Prostate gland (tissue), 2 donors: ENCODE data around the gene LYRM4.

Source experiments
- POLR2AphosphoS5 ChIP-seq: sonication (generic); formaldehyde crosslinking; IDR thresholded peaks from one replicate; pipeline ENCODE4 v1.6.1; 2017; ENCODE audit warnings: antibody characterized with exemption
- TF ChIP-seq, protein P1 (sequence below), 4 experiments: fragments of 200-600 bp in 2 of 4; fragments of 450-650 bp in 2 of 4; sonication (generic) in 2 of 4; IDR thresholded peaks; 1 replicate in 3 of 4; 2 replicates in 1 of 4; pipeline ENCODE4 v1.5.1; 2016 to 2019; ENCODE audit warnings: antibody characterized with exemption in 4 of 4, mild to moderate bottlenecking in 2 of 4, moderate library complexity in 2 of 4

DNA sequence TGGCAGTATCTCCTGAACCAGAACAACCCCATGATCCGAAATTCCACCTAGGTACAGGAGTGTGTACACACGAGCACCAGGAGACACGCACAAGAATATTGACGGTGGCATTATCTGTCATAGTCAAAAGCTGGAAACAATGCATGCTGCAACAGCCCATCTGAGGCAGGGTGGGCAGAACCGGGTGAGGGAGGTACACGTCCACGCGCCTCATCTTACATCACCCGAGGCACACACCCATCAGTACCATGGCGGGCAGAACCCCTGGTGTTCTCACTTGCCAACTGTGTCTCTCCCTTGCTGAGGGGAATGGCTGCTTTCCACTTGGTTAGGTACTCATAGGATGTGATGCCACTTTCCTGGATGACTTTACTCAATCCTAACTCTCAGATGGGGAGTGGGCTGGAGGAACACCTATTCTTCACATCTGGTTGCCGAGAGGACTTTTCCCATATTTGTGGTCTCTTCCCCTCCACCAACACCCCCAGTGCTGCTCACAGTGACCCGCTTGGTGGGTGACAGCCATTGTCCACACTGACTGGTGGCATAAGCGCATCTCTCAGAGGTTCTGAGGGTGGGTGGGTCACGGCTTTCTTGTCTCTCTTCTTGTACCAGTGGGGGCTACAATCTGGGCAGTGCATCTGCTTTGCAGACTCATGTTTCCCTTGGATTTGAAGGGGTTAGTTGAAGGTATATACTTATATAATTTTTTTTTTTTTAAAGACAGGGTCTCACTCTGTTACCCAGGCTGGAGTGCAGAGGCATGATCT is 162.1 kb downstream of the LYRM4 start:
- TF ChIP-seq, protein P1, sequence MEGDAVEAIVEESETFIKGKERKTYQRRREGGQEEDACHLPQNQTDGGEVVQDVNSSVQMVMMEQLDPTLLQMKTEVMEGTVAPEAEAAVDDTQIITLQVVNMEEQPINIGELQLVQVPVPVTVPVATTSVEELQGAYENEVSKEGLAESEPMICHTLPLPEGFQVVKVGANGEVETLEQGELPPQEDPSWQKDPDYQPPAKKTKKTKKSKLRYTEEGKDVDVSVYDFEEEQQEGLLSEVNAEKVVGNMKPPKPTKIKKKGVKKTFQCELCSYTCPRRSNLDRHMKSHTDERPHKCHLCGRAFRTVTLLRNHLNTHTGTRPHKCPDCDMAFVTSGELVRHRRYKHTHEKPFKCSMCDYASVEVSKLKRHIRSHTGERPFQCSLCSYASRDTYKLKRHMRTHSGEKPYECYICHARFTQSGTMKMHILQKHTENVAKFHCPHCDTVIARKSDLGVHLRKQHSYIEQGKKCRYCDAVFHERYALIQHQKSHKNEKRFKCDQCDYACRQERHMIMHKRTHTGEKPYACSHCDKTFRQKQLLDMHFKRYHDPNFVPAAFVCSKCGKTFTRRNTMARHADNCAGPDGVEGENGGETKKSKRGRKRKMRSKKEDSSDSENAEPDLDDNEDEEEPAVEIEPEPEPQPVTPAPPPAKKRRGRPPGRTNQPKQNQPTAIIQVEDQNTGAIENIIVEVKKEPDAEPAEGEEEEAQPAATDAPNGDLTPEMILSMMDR (IDR thresholded peaks at IDR 0.05) = no peak
- no peak for TF ChIP-seq POLR2AphosphoS5
